SK-N-MC (cell line): ENCODE measurements around the gene MINAR2.

Experiments
- EZH2 ChIP-seq: fragments of 200-600 bp; sonication (generic); IDR thresholded peaks from one replicate; pipeline ENCODE4 v1.6.1; 2017; ENCODE audit warnings: antibody characterized with exemption
- POLR2AphosphoS5 ChIP-seq: IDR thresholded peaks from 2 replicates; pipeline ENCODE4 v1.6.1; 2012; ENCODE audit warnings: mild to moderate bottlenecking, low read depth, low read length, borderline replicate concordance

- TF ChIP-seq EZH2 (no peak), POLR2AphosphoS5 (no peak)
Observed at GRCh38 chr5:129748913-129749880, 1.3 kb downstream of the MINAR2 start.
